RWPE2 (cell line): Measurements from ENCODE around the gene C21orf58.

Source experiments
- ATAC-seq: fragments of 200-7000 bp; cut with Tn5 transposase; 3 replicates; pipeline ENCODE4 v1.9.1; 2021; ENCODE audit warnings: low read depth
- DNase-seq: peaks from one replicate; pipeline ENCODE4 v3.0.0-alpha.2; 2020; ENCODE audit warnings: low spot score
- H3K27ac ChIP-seq: fragments of 450-650 bp; 2 replicates; pipeline ENCODE4 v1.5.1; 2017; ENCODE audit warnings: mild to moderate bottlenecking; ENCODE audit not compliant: poor library complexity, severe bottlenecking
- H3K27me3 ChIP-seq: fragments of 250-450 bp; sonication (Bioruptor Pico); 2 replicates; pipeline ENCODE4 v1.5.1; 2021; ENCODE audit warnings: mild to moderate bottlenecking, moderate library complexity; ENCODE audit not compliant: insufficient read depth, poor library complexity, severe bottlenecking
- H3K36me3 ChIP-seq: fragments of 250-450 bp; sonication (Bioruptor Pico); 2 replicates; pipeline ENCODE4 v1.5.1; 2020; ENCODE audit warnings: low read depth, mild to moderate bottlenecking, moderate library complexity
- H3K4me1 ChIP-seq: fragments of 250-450 bp; sonication (Bioruptor Pico); 2 replicates; pipeline ENCODE4 v1.5.1; 2021; ENCODE audit warnings: mild to moderate bottlenecking, moderate library complexity; ENCODE audit not compliant: insufficient read depth, poor library complexity, severe bottlenecking
- H3K4me3 ChIP-seq: fragments of 250-450 bp; sonication (Bioruptor Pico); 2 replicates; pipeline ENCODE4 v1.5.1; 2021; ENCODE audit warnings: mild to moderate bottlenecking, moderate library complexity; ENCODE audit not compliant: severe bottlenecking
- H3K9me3 ChIP-seq: fragments of 250-450 bp; sonication (Bioruptor Pico); 2 replicates; pipeline ENCODE4 v1.5.1; 2021; ENCODE audit warnings: mild to moderate bottlenecking, moderate library complexity; ENCODE audit not compliant: severe bottlenecking
- TF ChIP-seq, protein P1 (sequence below): fragments of 450-650 bp; IDR thresholded peaks from one replicate; pipeline ENCODE4 v1.5.1; 2017; ENCODE audit warnings: mild to moderate bottlenecking, moderate library complexity; ENCODE audit not compliant: poor library complexity, severe bottlenecking

Gene C21orf58

DNA sequence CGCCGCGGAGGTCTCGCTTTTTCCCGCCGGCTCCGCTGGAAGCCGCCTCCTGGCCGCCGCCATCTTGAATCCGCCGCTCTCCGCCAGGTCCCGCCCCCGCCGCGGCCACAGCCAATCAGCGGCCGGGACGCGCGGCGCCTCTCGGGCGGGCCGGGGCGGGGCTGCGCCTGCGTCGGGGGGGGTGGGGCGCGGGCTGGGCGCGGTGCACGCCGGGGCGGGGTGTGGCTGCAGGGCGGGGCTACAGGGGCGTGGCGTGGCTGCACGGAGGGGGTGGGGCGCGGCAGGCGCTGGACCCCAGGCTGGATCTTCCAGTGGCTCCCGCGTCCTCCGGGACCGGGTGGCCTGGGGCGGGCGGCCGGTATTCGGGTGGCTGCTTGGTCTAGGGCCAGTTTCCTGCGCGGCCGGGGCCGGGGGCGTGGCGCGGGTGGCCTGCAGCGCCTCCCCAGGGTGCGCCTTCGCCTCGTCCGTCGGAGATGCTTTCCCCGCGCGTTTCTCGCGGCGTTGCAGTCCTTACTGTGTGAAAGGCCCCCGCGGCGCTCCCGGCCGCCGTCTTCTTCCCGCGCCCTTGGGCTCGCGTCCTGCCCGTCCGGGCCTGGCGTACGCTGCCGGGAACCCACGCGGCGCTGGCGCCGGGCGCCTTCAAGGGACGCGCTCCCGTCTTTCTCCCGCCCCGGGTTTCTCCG, 861 bp upstream of the C21orf58 start:
- Histone ChIP-seq H3K4me1 (peaks cover 12% of the 10 kb centered on the region), H3K4me3 (peak overlapping the region; percentile 88), H3K9me3 (no peaks in the 10 kb centered on the region), H3K36me3 (peaks cover 33% of the 10 kb centered on the region), H3K27ac (peak overlapping the region; percentile 85), H3K27me3 (no peaks in the 10 kb centered on the region)
- DNase-seq (peak; percentile 83), ATAC-seq (peak; percentile 43)
- TF ChIP-seq, protein P1, sequence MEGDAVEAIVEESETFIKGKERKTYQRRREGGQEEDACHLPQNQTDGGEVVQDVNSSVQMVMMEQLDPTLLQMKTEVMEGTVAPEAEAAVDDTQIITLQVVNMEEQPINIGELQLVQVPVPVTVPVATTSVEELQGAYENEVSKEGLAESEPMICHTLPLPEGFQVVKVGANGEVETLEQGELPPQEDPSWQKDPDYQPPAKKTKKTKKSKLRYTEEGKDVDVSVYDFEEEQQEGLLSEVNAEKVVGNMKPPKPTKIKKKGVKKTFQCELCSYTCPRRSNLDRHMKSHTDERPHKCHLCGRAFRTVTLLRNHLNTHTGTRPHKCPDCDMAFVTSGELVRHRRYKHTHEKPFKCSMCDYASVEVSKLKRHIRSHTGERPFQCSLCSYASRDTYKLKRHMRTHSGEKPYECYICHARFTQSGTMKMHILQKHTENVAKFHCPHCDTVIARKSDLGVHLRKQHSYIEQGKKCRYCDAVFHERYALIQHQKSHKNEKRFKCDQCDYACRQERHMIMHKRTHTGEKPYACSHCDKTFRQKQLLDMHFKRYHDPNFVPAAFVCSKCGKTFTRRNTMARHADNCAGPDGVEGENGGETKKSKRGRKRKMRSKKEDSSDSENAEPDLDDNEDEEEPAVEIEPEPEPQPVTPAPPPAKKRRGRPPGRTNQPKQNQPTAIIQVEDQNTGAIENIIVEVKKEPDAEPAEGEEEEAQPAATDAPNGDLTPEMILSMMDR, result no peak

DNA sequence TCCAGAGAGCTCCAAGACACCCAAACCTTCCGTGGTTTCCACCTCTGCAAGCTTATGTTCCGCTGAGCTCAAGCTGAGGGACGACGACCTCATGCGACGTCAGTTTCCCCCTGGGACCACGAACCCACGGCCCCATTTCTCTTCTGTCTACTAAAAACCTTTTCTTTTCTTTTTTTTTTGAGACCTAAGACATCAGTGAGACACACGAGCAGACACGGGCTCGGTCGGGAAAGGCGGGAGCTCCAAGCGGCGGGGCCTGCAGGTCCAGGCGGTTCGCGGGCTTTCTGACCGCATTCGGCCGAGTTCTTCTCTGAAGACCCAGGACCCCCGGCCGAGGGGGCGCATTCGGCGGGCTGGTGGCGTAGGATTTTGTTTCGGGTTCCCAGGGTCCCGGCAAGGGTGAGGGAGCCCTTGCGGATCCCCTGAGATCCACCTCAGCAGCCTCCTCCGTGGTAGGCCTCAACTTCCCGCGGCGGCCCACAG, 402 bp downstream of the C21orf58 start:
- no peak for ATAC-seq
- Histone ChIP-seq H3K27me3 (no peaks in the 10 kb centered on the region), H3K9me3 (no peaks in the 10 kb centered on the region), H3K36me3 (peaks cover 26% of the 10 kb centered on the region), H3K27ac (peak overlapping the region; percentile 85), H3K4me3 (peak overlapping the region; percentile 88), H3K4me1 (peaks cover 12% of the 10 kb centered on the region)
- no peak for DNase-seq
- TF ChIP-seq, protein P1, result no peak

DNA sequence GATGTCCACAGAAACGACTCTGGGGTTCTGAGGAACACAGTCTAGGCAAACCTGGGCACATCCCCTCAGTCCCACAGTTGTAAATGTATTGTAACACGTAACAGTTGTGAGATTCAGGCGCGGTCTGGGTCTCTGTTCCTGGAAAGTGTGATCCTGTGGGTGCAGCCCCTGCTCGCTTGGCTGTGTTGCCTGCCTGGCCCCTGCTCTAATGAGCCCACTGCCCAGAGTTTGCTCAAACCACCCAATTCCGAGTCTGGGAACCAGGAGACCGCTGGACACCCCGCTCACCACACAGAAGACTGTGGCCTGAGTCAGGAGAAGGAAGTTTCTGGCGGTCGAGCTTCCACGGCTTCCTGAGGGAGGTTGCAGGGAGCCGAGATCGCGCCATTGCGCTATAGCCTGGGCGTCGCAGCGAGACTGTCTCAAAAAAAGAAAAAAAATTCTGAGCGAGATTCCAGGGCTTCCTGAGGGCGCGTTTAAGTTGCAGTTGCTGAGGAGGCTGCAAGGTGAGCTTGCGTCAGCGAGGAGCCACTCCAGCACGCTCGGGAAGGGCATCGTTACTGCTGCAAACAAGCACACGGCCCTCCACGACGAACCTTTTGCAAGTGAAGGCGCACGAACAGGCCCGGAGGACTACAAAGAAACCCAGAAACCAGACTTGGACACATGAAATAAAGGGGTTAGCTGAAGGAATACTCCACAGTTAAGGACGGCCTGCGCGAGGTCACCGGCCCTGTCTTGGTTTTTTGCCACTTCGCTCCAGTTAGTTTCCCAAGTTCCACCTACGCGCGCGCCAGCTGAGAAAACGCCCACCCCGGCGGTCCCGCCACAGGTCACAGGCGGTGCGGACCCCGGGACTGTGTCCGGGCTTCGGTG, 1.1 kb downstream of the C21orf58 start:
- Histone ChIP-seq H3K4me1 (peaks cover 12% of the 10 kb centered on the region), H3K9me3 (no peaks in the 10 kb centered on the region), H3K4me3 (peak overlapping the region; percentile 88), H3K27me3 (no peaks in the 10 kb centered on the region), H3K27ac (peak overlapping the region; percentile 85), H3K36me3 (peaks cover 22% of the 10 kb centered on the region)
- no peak for DNase-seq
- TF ChIP-seq, protein P1, result no peak
- no peak for ATAC-seq

DNA sequence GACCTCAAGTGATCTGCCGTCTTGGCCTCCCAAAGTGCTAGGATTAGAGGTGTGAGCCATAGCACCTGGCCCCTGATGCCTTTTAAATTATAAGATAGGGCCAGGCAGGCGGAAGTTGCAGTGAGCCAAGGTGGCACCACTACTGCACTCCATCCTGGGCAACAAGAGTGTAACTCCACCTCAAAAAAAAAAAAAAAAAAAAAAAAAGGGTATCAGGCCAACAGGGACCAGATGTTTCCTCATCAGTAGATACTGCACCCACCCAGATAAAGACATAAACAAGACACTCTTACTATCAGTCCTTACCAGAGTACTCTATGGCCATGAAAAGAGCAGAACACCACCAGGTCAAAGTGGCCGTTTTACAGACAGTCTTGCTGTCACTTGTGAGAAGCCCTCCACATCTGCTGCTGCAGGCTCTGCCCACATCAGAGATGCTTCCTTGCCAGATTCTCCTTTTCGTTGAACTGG, 3.3 kb downstream of the C21orf58 start:
- DNase-seq, result no peak
- no peak overlapping the region for H3K4me3 ChIP-seq
- ATAC-seq, result no peak
- no peaks in the 10 kb centered on the region for H3K9me3 ChIP-seq
- H3K4me1 ChIP-seq, result peaks cover 6% of the 10 kb centered on the region
- H3K36me3 ChIP-seq, result peaks cover 7% of the 10 kb centered on the region
- no peaks in the 10 kb centered on the region for H3K27me3 ChIP-seq
- H3K27ac ChIP-seq, result no peak overlapping the region
- TF ChIP-seq, protein P1, result no peak
